H1 (cell line): ENCODE measurements around the gene ARTN. TPM values are rescaled to one million over a fixed set of nuclear protein-coding genes. Genes with fewer than 3 reads are reported as not detected.

ENCODE experiments used
- CTCF ChIA-PET: fragments of 300-600 bp; sonication (Branson Sonifier 250); formaldehyde crosslinking; loops from one replicate; lab custom pipeline; 2021; ENCODE audit not compliant: partially characterized antibody; lab: Charles Lee
- POLR2A ChIA-PET: fragments of 300-600 bp; sonication (Branson Sonifier 250); formaldehyde crosslinking; loops from one replicate; lab custom pipeline; 2021; ENCODE audit warnings: inconsistent platforms; ENCODE audit not compliant: partially characterized antibody; lab: Charles Lee
- DNase-seq, 2 experiments: peaks; one replicate each; pipeline versions ENCODE4 v3.0.0 to v3.0.0-alpha.2; 2010 to 2022; ENCODE audit warnings: low spot score in 2 of 2, low read depth in 1 of 2, mixed read lengths in 1 of 2
- FAIRE-seq: peaks from 2 replicates; lab custom pipeline; 2011; peaks lifted over from hg19 to GRCh38; lab: Jason Lieb, UNC
- H2AFZ ChIP-seq: 2 replicates; pipeline ENCODE4 v1.8.1; 2012; ENCODE audit warnings: low read length, inconsistent platforms
- H2AK5ac ChIP-seq: 2 replicates; pipeline ENCODE4 v1.6.1; 2013; ENCODE audit warnings: low read depth, low read length
- H2BK120ac ChIP-seq: replicated peaks from 2 replicates; pipeline ENCODE3; 2013; ENCODE audit warnings: low read depth, low read length, inconsistent platforms
- H2BK12ac ChIP-seq: 2 replicates; pipeline ENCODE4 v1.6.1; 2013; ENCODE audit warnings: low read depth, low read length
- H2BK15ac ChIP-seq: 2 replicates; pipeline ENCODE4 v1.6.1; 2013; ENCODE audit warnings: low read length
- H2BK20ac ChIP-seq: 2 replicates; pipeline ENCODE4 v1.6.1; 2013; ENCODE audit warnings: low read length
- H2BK5ac ChIP-seq: 2 replicates; pipeline ENCODE4 v1.6.1; 2013; ENCODE audit warnings: low read depth, low read length
- H3K14ac ChIP-seq: 2 replicates; pipeline ENCODE4 v1.6.1; 2013; ENCODE audit warnings: inconsistent platforms; ENCODE audit not compliant: insufficient read length
- H3K18ac ChIP-seq: 2 replicates; pipeline ENCODE4 v1.6.1; 2013; ENCODE audit warnings: low read length; ENCODE audit errors: extremely low read depth
- H3K23ac ChIP-seq: 2 replicates; pipeline ENCODE4 v1.6.1; 2013; ENCODE audit warnings: inconsistent platforms; ENCODE audit not compliant: insufficient read length
- H3K23me2 ChIP-seq: 2 replicates; pipeline ENCODE4 v1.6.1; 2013; ENCODE audit warnings: low read depth, low read length
- H3K27ac ChIP-seq: 2 replicates; pipeline ENCODE4 v1.6.1; 2011; ENCODE audit warnings: low read depth, low read length, inconsistent platforms
- H3K27me3 ChIP-seq, 4 experiments: replicated peaks in 1 of 4; 1 replicate in 1 of 4; 2 replicates in 3 of 4; pipeline versions ENCODE4 v1.6.1 to v1.8.1; 2011 to 2013; ENCODE audit warnings: low read length in 3 of 4, mild to moderate bottlenecking in 3 of 4, inconsistent platforms in 2 of 4, mixed read lengths in 2 of 4, moderate library complexity in 1 of 4; ENCODE audit not compliant: control insufficient read depth in 3 of 4, insufficient read depth in 3 of 4; ENCODE audit errors: extremely low read depth in 1 of 4
- H3K36me3 ChIP-seq, 4 experiments: 2 replicates each; pipeline versions ENCODE4 v1.6.1 to v1.8.1; 2011 to 2013; ENCODE audit warnings: mild to moderate bottlenecking in 4 of 4, low read length in 3 of 4, moderate library complexity in 2 of 4, control low read depth in 1 of 4, inconsistent platforms in 1 of 4; ENCODE audit not compliant: insufficient read depth in 4 of 4, control insufficient read depth in 2 of 4
- H3K4ac ChIP-seq: replicated peaks from 2 replicates; pipeline ENCODE3; 2013; ENCODE audit warnings: low read length, low read depth, mixed read lengths, inconsistent platforms; ENCODE audit not compliant: insufficient read length
- H3K4me1 ChIP-seq, 4 experiments: replicated peaks in 1 of 4; 1 replicate in 1 of 4; 2 replicates in 3 of 4; pipeline versions ENCODE4 v1.6.1 to v1.8.1; 2011 to 2013; ENCODE audit warnings: low read length in 3 of 4, inconsistent platforms in 2 of 4, mixed read lengths in 1 of 4; ENCODE audit not compliant: insufficient read depth in 4 of 4, control insufficient read depth in 3 of 4
- H3K4me2 ChIP-seq, 2 experiments: 2 replicates each; pipeline versions ENCODE4 v1.6.1 to v1.8.1; 2011 to 2013; ENCODE audit warnings: low read depth in 2 of 2, low read length in 2 of 2, control low read depth in 1 of 2, inconsistent platforms in 1 of 2, mild to moderate bottlenecking in 1 of 2; ENCODE audit not compliant: insufficient read depth in 1 of 2
- H3K4me3 ChIP-seq, 4 experiments: fragments of 200-600, 300-600 bp in 1 of 4; sonication (generic), shearing (Covaris generic), sonication (Bioruptor Twin) in 1 of 4; 2 replicates each; pipeline versions ENCODE4 v1.5.1 to v1.8.1; 2011 to 2016; ENCODE audit warnings: low read length in 4 of 4, low read depth in 3 of 4, control low read depth in 2 of 4, inconsistent platforms in 2 of 4, mild to moderate bottlenecking in 2 of 4, mixed read lengths in 1 of 4, moderate library complexity in 1 of 4; ENCODE audit not compliant: insufficient read depth in 2 of 4; ENCODE audit errors: extremely low read depth in 1 of 4
- H3K56ac ChIP-seq: replicated peaks from 2 replicates; pipeline ENCODE3; 2013; ENCODE audit warnings: low read depth, mild to moderate bottlenecking, mixed read lengths, low read length, inconsistent platforms; ENCODE audit not compliant: insufficient read length
- H3K79me1 ChIP-seq: 2 replicates; pipeline ENCODE4 v1.6.1; 2013; ENCODE audit warnings: low read depth, low read length, control low read depth
- H3K79me2 ChIP-seq, 2 experiments: 2 replicates each; pipeline versions ENCODE4 v1.6.1 to v1.8.1; 2012 to 2013; ENCODE audit warnings: low read length in 2 of 2, mild to moderate bottlenecking in 2 of 2, inconsistent platforms in 1 of 2; ENCODE audit not compliant: insufficient read depth in 2 of 2, control insufficient read depth in 1 of 2
- H3K9ac ChIP-seq, 4 experiments: replicated peaks in 1 of 4; 1 replicate in 1 of 4; 2 replicates in 3 of 4; pipeline versions ENCODE4 v1.6.1 to v1.8.1; 2011 to 2013; ENCODE audit warnings: low read depth in 3 of 4, low read length in 3 of 4, control low read depth in 2 of 4, mild to moderate bottlenecking in 2 of 4, moderate library complexity in 2 of 4, inconsistent platforms in 1 of 4; ENCODE audit errors: extremely low read depth in 1 of 4
- H3K9me3 ChIP-seq, 2 experiments: 2 replicates each; pipeline versions ENCODE4 v1.6.1 to v1.8.1; 2012 to 2013; ENCODE audit warnings: mild to moderate bottlenecking in 2 of 2, moderate library complexity in 2 of 2, control low read depth in 1 of 2, inconsistent platforms in 1 of 2, low read depth in 1 of 2, low read length in 1 of 2, mixed read lengths in 1 of 2; ENCODE audit not compliant: insufficient read depth in 2 of 2
- H4K20me1 ChIP-seq, 2 experiments: replicated peaks in 1 of 2; 2 replicates each; pipeline versions ENCODE3 to v1.8.1; 2011 to 2013; ENCODE audit warnings: inconsistent platforms in 2 of 2, low read length in 2 of 2, mild to moderate bottlenecking in 1 of 2; ENCODE audit not compliant: insufficient read depth in 2 of 2, control insufficient read depth in 1 of 2
- H4K5ac ChIP-seq: 2 replicates; pipeline ENCODE4 v1.6.1; 2013; ENCODE audit warnings: low read length, low read depth, mixed read lengths, inconsistent platforms; ENCODE audit not compliant: insufficient read length
- H4K8ac ChIP-seq: 2 replicates; pipeline ENCODE4 v1.8.0; 2013; ENCODE audit warnings: mild to moderate bottlenecking, moderate library complexity, low read length, inconsistent platforms; ENCODE audit not compliant: insufficient read depth; ENCODE audit errors: extremely low read depth
- H4K91ac ChIP-seq: replicated peaks from 2 replicates; pipeline ENCODE3; 2013; ENCODE audit warnings: low read length, mixed read lengths, inconsistent platforms; ENCODE audit not compliant: insufficient read length
- POLR2AphosphoS5 ChIP-seq: IDR thresholded peaks from 2 replicates; pipeline ENCODE4 v1.6.1; 2011; ENCODE audit warnings: low read depth, low read length
- SUZ12 ChIP-seq: fragments of 200-600 bp; sonication (generic); IDR thresholded peaks from 2 replicates; pipeline ENCODE4 v1.6.1; 2012; ENCODE audit warnings: mild to moderate bottlenecking, inconsistent platforms, low read length, moderate library complexity, mixed read lengths
- TBP ChIP-seq: IDR thresholded peaks from 2 replicates; pipeline ENCODE4 v1.6.1; 2011; ENCODE audit warnings: low read depth, low read length, improper control_type of control experiment
- WGBS, 2 experiments: shearing (Covaris generic) in 1 of 2; methylation state at CpG; one replicate each; pipeline versions ENCODE4 v1.1.6 to v1.1.7; 2013 to 2015; ENCODE audit warnings: low lambda C conversion rate in 2 of 2, mixed read lengths in 2 of 2, inconsistent platforms in 1 of 2, low coverage in 1 of 2, missing lambda C conversion rate in 1 of 2; ENCODE audit not compliant: insufficient replicate concordance in 2 of 2, insufficient coverage in 1 of 2, insufficient read length in 1 of 2; ENCODE audit errors: extremely low coverage in 1 of 2, missing lambda C conversion rate in 1 of 2; 5-methylcytosine and 5-hydroxymethylcytosine counted together
- polyA plus RNA-seq, 7 experiments: library from polyadenylated mRNA; depleted of rRNA in 3 of 7; stranded (reverse) in 5 of 7; unstranded in 2 of 7; fragments of >200 nt in 5 of 7; fragments of 200-250 nt in 2 of 7; gene quantifications; 1 replicate in 5 of 7; 2 replicates in 1 of 7; 4 replicates in 1 of 7; pipeline versions ENCODE4 v1.2.1 to v1.2.3, GENCODE V29; 2011 to 2013; ENCODE audit warnings: missing spikeins in 2 of 7, mixed read lengths in 2 of 7
- total RNA-seq: library from RNA; stranded (reverse); fragmentation: NEBNext Ultra II Directional; extraction: Animal tissue kit (Norgen Biotek cat#: 25700); gene quantifications from 2 replicates; pipeline ENCODE4 v1.2.1, GENCODE V29; 2021

Gene ARTN
- total and polyA plus RNA-seq, 2 of the 8 experiments (the other 6 are each of a cell fraction or from before 2014, with no cell fraction given), result 13.5 to 22.7 TPM

GRCh38 chr1:43949678-43950077, 16.1 kb downstream of the ARTN start:
- peaks cover 6% of the 10 kb centered on the region for H3K79me1 ChIP-seq
- no peak overlapping the region for H3K4ac ChIP-seq
- no peak overlapping the region for H3K23ac ChIP-seq
- ChIA-PET CTCF (interaction anchor here (1.3 to 10.8 kb wide), 8 partner anchors 10 to 183 kb away, joined by 5 to 151 read pairs (median 18); partner anchors contain the start of genes ARTN and DPH2), POLR2A (interaction anchor here (1.1 to 6.8 kb wide), 6 partner anchors 13 to 186 kb away, joined by 3 to 29 read pairs (median 4); partner anchors contain the start of genes ATP6V0B and DPH2)
- no peaks in the 10 kb centered on the region for H3K9me3 ChIP-seq
- no peak overlapping the region for H4K91ac ChIP-seq
- no peaks in the 10 kb centered on the region; a peak in 1 of 8 replicates for H3K36me3 ChIP-seq
- no peak for FAIRE-seq
- H2AFZ ChIP-seq, result no peak overlapping the region
- peaks cover 0 to 8% of the 10 kb centered on the region in 2 experiments for H4K20me1 ChIP-seq
- peaks cover 3 to 14% (median 7%) of the 10 kb centered on the region in 4 experiments; a peak in 6 of 7 replicates for H3K4me1 ChIP-seq
- no peaks in the 10 kb centered on the region for H3K27me3 ChIP-seq
- no peak overlapping the region for H3K4me3 ChIP-seq
- no peak overlapping the region for H3K18ac ChIP-seq
- no peak overlapping the region for H3K56ac ChIP-seq
- H3K23me2 ChIP-seq, result peaks cover 3% of the 10 kb centered on the region; the same call in 1 of the 2 replicates
- H3K27ac ChIP-seq, result no peak overlapping the region
- H2BK5ac ChIP-seq, result no peak overlapping the region
- no peak overlapping the region for H4K5ac ChIP-seq
- H3K4me2 ChIP-seq, result no peak overlapping the region
- TF ChIP-seq TBP, result no peak
- TF ChIP-seq SUZ12, result no peak
- no peak for TF ChIP-seq POLR2AphosphoS5
- no peak overlapping the region for H2BK120ac ChIP-seq
- H3K79me2 ChIP-seq, result 0 out of 4 replicates have a peak, but pooled peaks cover 0 to 4% of the 10 kb centered on the region in 2 experiments
- H2BK20ac ChIP-seq, result no peak overlapping the region
- H2AK5ac ChIP-seq, result no peak overlapping the region
- H2BK12ac ChIP-seq, result no peak overlapping the region
- H3K14ac ChIP-seq, result no peak overlapping the region
- no peak overlapping the region for H2BK15ac ChIP-seq
- DNase-seq, result no peak
- no peak overlapping the region; the same call in 1 of the 2 replicates for H4K8ac ChIP-seq
- WGBS, 2 experiments, result 87% methylated on average over 13 of the region's 13 CpGs; no CpG with 5 or more reads in 1 of the 2 experiments
- H3K9ac ChIP-seq, result no peak overlapping the region
